Keratinocyte (primary cell): ENCODE results near the gene ACAD11. TPM values are rescaled to one million over a fixed set of nuclear protein-coding genes. Genes with fewer than 3 reads are reported as not detected.

Experiments
- DNase-seq: peaks from one replicate; pipeline ENCODE4 v3.0.0-alpha.2; 2011; ENCODE audit warnings: low read depth, missing footprints, low spot score
- FAIRE-seq: peaks from 2 replicates; lab custom pipeline; 2011; peaks lifted over from hg19 to GRCh38; lab: Jason Lieb, UNC
- H2AFZ ChIP-seq: 2 replicates; pipeline ENCODE4 v1.6.0; 2012; ENCODE audit warnings: low read length, control low read depth, inconsistent platforms; ENCODE audit not compliant: control insufficient read depth
- H3K27ac ChIP-seq: 2 replicates; pipeline ENCODE4 v1.5.1; 2011; ENCODE audit warnings: low read length; ENCODE audit not compliant: control insufficient read depth, insufficient read depth
- H3K27me3 ChIP-seq: 3 replicates; pipeline ENCODE4 v1.6.0; 2011; ENCODE audit warnings: low read length; ENCODE audit not compliant: control insufficient read depth, insufficient read depth; ENCODE audit errors: extremely low read depth
- H3K36me3 ChIP-seq, 2 experiments: 2 replicates in 1 of 2; 3 replicates in 1 of 2; pipeline ENCODE4 v1.5.1; 2011; ENCODE audit warnings: low read length in 2 of 2, mild to moderate bottlenecking in 1 of 2; ENCODE audit not compliant: control insufficient read depth in 2 of 2, insufficient read depth in 2 of 2; ENCODE audit errors: extremely low read depth in 1 of 2
- H3K4me1 ChIP-seq: 3 replicates; pipeline ENCODE4 v1.5.1; 2011; ENCODE audit warnings: low read length; ENCODE audit not compliant: control insufficient read depth, insufficient read depth; ENCODE audit errors: extremely low read depth
- H3K4me2 ChIP-seq: 3 replicates; pipeline ENCODE4 v1.6.0; 2011; ENCODE audit warnings: low read depth, low read length; ENCODE audit not compliant: control insufficient read depth, insufficient read depth; ENCODE audit errors: extremely low read depth
- H3K4me3 ChIP-seq, 3 experiments: fragments of 200-600 bp in 1 of 3; sonication (generic) in 1 of 3; 2 replicates in 2 of 3; 3 replicates in 1 of 3; pipeline ENCODE4 v1.5.1; 2011 to 2016; ENCODE audit warnings: low read length in 3 of 3, mild to moderate bottlenecking in 3 of 3, control low read depth in 2 of 3, inconsistent platforms in 1 of 3, low read depth in 1 of 3, mixed read lengths in 1 of 3, mixed run types in 1 of 3, moderate library complexity in 1 of 3; ENCODE audit not compliant: control insufficient read depth in 2 of 3, insufficient read depth in 2 of 3; ENCODE audit errors: extremely low read depth in 1 of 3
- H3K79me2 ChIP-seq: 2 replicates; pipeline ENCODE4 v1.6.0; 2012; ENCODE audit warnings: low read length; ENCODE audit not compliant: control insufficient read depth, insufficient read depth
- H3K9ac ChIP-seq: 3 replicates; pipeline ENCODE4 v1.6.0; 2011; ENCODE audit warnings: low read length; ENCODE audit not compliant: control insufficient read depth, insufficient read depth; ENCODE audit errors: extremely low read depth
- H3K9me1 ChIP-seq: 3 replicates; pipeline ENCODE4 v1.6.0; 2011; ENCODE audit warnings: low read length; ENCODE audit not compliant: control insufficient read depth, insufficient read depth; ENCODE audit errors: extremely low read depth
- H3K9me3 ChIP-seq: 2 replicates; pipeline ENCODE4 v1.5.1; 2012; ENCODE audit warnings: low read depth, low read length; ENCODE audit not compliant: control insufficient read depth
- H4K20me1 ChIP-seq: 3 replicates; pipeline ENCODE4 v1.6.0; 2011; ENCODE audit warnings: low read length; ENCODE audit not compliant: control insufficient read depth, insufficient read depth; ENCODE audit errors: extremely low read depth
- EZH2 ChIP-seq: IDR thresholded peaks from one replicate; pipeline ENCODE4 v1.6.1; 2012; ENCODE audit warnings: inconsistent platforms, mild to moderate bottlenecking, low read length, moderate library complexity
- dilution Hi-C: fragments of 300-500 bp; cut with MboI; formaldehyde crosslinking; loops from one replicate; pipeline ENCODE4 v1.7.0; 2020; ENCODE audit warnings: low sequenced_read_pairs; ENCODE audit not compliant: extremely low pct_ligation_motif_present
- polyA plus RNA-seq, 5 experiments: library from polyadenylated mRNA; depleted of rRNA in 3 of 5; stranded (reverse) in 3 of 5; stranded (forward) in 1 of 5; unstranded in 1 of 5; fragments of >200 nt; gene quantifications; 1 replicate in 1 of 5; 2 replicates in 3 of 5; 3 replicates in 1 of 5; pipeline versions ENCODE4 v1.2.1 to v1.2.3, GENCODE V29; 2011 to 2012; ENCODE audit warnings: missing spikeins in 2 of 5, low read depth in 1 of 5, low replicate concordance in 1 of 5
- TF ChIP-seq, protein P1 (sequence below), 3 experiments: IDR thresholded peaks in 1 of 3; conservative IDR thresholded peaks in 1 of 3; optimal IDR thresholded peaks in 1 of 3; 2 replicates in 2 of 3; 3 replicates in 1 of 3; pipeline versions ENCODE3 to v1.5.1; 2011; ENCODE audit warnings: low read length in 3 of 3, mild to moderate bottlenecking in 3 of 3, moderate library complexity in 2 of 3, control low read depth in 1 of 3, inconsistent platforms in 1 of 3; ENCODE audit not compliant: insufficient read depth in 2 of 3; ENCODE audit errors: extremely low read depth in 1 of 3

The ACAD11 gene
- polyA plus RNA-seq, 1 donor (not counting 4 experiments of a cell fraction or from before 2014, with no cell fraction given) = 32.1 TPM

DNA sequence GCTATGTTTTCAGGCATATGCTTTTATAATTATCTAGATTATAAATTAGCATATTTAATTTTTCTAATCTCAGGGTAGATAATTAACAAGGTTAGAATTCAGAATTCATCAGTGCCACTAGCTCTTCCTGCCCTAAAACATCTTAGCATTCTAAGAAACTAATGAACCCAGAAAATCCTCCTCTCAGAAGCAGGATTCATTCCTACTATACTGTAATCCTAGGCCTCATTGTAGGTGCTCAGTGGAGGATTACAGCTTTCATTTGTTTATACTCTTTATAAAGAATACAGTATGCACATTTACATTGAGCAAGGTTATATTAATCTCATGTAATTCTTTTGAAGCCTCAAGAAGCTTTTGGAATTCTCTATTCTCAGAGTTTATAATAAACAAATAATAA, 20.9 kb downstream of the ACAD11 start:
- H3K27me3 ChIP-seq = no peaks in the 10 kb centered on the region
- no peak for FAIRE-seq
- DNase-seq = no peak
- H2AFZ ChIP-seq = no peak overlapping the region
- H3K27ac ChIP-seq = no peak overlapping the region
- H3K4me1 ChIP-seq = peaks cover 22% of the 10 kb centered on the region
- H4K20me1 ChIP-seq = no peaks in the 10 kb centered on the region
- no peak overlapping the region for H3K4me2 ChIP-seq
- dilution Hi-C loops = no loop called here
- H3K4me3 ChIP-seq = no peak overlapping the region
- no peak overlapping the region for H3K9ac ChIP-seq
- H3K9me3 ChIP-seq = no peaks in the 10 kb centered on the region
- no peaks in the 10 kb centered on the region for H3K36me3 ChIP-seq
- no peak for TF ChIP-seq EZH2
- TF ChIP-seq, protein P1, sequence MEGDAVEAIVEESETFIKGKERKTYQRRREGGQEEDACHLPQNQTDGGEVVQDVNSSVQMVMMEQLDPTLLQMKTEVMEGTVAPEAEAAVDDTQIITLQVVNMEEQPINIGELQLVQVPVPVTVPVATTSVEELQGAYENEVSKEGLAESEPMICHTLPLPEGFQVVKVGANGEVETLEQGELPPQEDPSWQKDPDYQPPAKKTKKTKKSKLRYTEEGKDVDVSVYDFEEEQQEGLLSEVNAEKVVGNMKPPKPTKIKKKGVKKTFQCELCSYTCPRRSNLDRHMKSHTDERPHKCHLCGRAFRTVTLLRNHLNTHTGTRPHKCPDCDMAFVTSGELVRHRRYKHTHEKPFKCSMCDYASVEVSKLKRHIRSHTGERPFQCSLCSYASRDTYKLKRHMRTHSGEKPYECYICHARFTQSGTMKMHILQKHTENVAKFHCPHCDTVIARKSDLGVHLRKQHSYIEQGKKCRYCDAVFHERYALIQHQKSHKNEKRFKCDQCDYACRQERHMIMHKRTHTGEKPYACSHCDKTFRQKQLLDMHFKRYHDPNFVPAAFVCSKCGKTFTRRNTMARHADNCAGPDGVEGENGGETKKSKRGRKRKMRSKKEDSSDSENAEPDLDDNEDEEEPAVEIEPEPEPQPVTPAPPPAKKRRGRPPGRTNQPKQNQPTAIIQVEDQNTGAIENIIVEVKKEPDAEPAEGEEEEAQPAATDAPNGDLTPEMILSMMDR (optimal IDR thresholded peaks at IDR 0.05 in 1 of 3, IDR thresholded peaks at IDR 0.05 in 1 of 3, conservative IDR thresholded peaks at IDR 0.05 in 1 of 3; ENCODE audit: extremely low read depth in 1 of 3, insufficient read depth in 2 of 3, low read length in 3 of 3) = no peak
- H3K79me2 ChIP-seq = no peaks in the 10 kb centered on the region
- H3K9me1 ChIP-seq = no peaks in the 10 kb centered on the region

GRCh38 chr3:132637590-132637989, 22.0 kb downstream of the ACAD11 start:
- H3K4me3 ChIP-seq = peak overlapping the region in 1 of 3 experiments; percentile 3
- TF ChIP-seq, protein P1 (optimal IDR thresholded peaks at IDR 0.05 in 1 of 3, IDR thresholded peaks at IDR 0.05 in 1 of 3, conservative IDR thresholded peaks at IDR 0.05 in 1 of 3; ENCODE audit: extremely low read depth in 1 of 3, insufficient read depth in 2 of 3, low read length in 3 of 3) = no peak
- no peak for TF ChIP-seq EZH2
- H4K20me1 ChIP-seq = no peaks in the 10 kb centered on the region
- no peaks in the 10 kb centered on the region for H3K9me3 ChIP-seq
- no peak overlapping the region for H2AFZ ChIP-seq
- peak overlapping the region; percentile 67 for H3K4me2 ChIP-seq
- no peaks in the 10 kb centered on the region for H3K36me3 ChIP-seq
- peak overlapping the region; percentile 1 for H3K9ac ChIP-seq
- no peak for DNase-seq
- peaks cover 22% of the 10 kb centered on the region for H3K4me1 ChIP-seq
- H3K27me3 ChIP-seq = no peaks in the 10 kb centered on the region
- dilution Hi-C loops = no loop called here
- H3K9me1 ChIP-seq = no peaks in the 10 kb centered on the region
- H3K79me2 ChIP-seq = no peaks in the 10 kb centered on the region
- FAIRE-seq = peak; percentile 48
- peak overlapping the region; percentile 64 for H3K27ac ChIP-seq
